Suprapubic skin (tissue), 4 donors: ENCODE results near the gene PDP2. TPM values are rescaled to one million over a fixed set of nuclear protein-coding genes. Genes with fewer than 3 reads are reported as not detected.

Source experiments
- DNase-seq, 2 donors: peaks; one replicate each; pipeline ENCODE4 v3.0.0-alpha.2; 2019; ENCODE audit warnings: low spot score in 2 of 2
- H3K27ac ChIP-seq: fragments of 200-600 bp; sonication (generic); one replicate; pipeline ENCODE4 v1.5.1; 2019
- H3K27me3 ChIP-seq: fragments of 200-600 bp; sonication (generic); one replicate; pipeline ENCODE4 v1.5.1; 2019
- H3K36me3 ChIP-seq: fragments of 200-600 bp; sonication (generic); one replicate; pipeline ENCODE4 v1.5.1; 2019
- H3K4me1 ChIP-seq: fragments of 200-600 bp; sonication (generic); one replicate; pipeline ENCODE4 v1.5.1; 2019
- H3K4me3 ChIP-seq: fragments of 200-600 bp; sonication (generic); one replicate; pipeline ENCODE4 v1.5.1; 2019; ENCODE audit warnings: mild to moderate bottlenecking
- H3K9me3 ChIP-seq: fragments of 200-600 bp; sonication (generic); one replicate; pipeline ENCODE4 v1.5.1; 2019
- EP300 ChIP-seq: sonication (generic); formaldehyde crosslinking; IDR thresholded peaks from one replicate; pipeline ENCODE4 v1.6.1; 2017; ENCODE audit warnings: antibody characterized with exemption
- POLR2A ChIP-seq, 2 donors: fragments of 450-650 bp; IDR thresholded peaks; one replicate each; pipeline ENCODE4 v1.6.1; 2017; ENCODE audit warnings: antibody characterized with exemption in 2 of 2, mild to moderate bottlenecking in 2 of 2, moderate library complexity in 2 of 2
- POLR2AphosphoS5 ChIP-seq, 3 donors: sonication (generic); formaldehyde crosslinking; IDR thresholded peaks; one replicate each; pipeline ENCODE4 v1.6.1; 2017; ENCODE audit warnings: antibody characterized with exemption in 3 of 3
- WGBS: methylation state at CpG from one replicate; pipeline ENCODE4 v1.1.5; 2018; 5-methylcytosine and 5-hydroxymethylcytosine counted together
- total RNA-seq, 4 donors: library from RNA; depleted of rRNA; stranded (reverse); fragments of >200 nt; gene quantifications; one replicate each; pipeline ENCODE4 v1.1.0, GENCODE V29; 2016
- TF ChIP-seq, protein P1 (sequence below), 2 donors: fragments of 200-600 bp in 1 of 2; fragments of 450-650 bp in 1 of 2; sonication (generic) in 1 of 2; IDR thresholded peaks; one replicate each; pipeline ENCODE4 v1.5.1; 2016 to 2019; ENCODE audit warnings: antibody characterized with exemption in 2 of 2, mild to moderate bottlenecking in 1 of 2, moderate library complexity in 1 of 2

Gene PDP2
- total RNA-seq, 4 donors from 2014 or later = 5.0 to 8.3 (median 6.6) TPM

GRCh38 chr16:66928702-66929388 is 48.5 kb downstream of the PDP2 start:
- Histone ChIP-seq H3K36me3 (no peaks in the 10 kb centered on the region), H3K27me3 (peaks cover 17% of the 10 kb centered on the region), H3K4me1 (peaks cover 55% of the 10 kb centered on the region), H3K4me3 (no peak overlapping the region), H3K9me3 (no peaks in the 10 kb centered on the region), H3K27ac (no peak overlapping the region)
- TF ChIP-seq EP300 (no peak), POLR2A (IDR thresholded peaks at IDR 0.05) (no peak), POLR2AphosphoS5 (IDR thresholded peaks at IDR 0.05) (no peak)
- TF ChIP-seq, protein P1, sequence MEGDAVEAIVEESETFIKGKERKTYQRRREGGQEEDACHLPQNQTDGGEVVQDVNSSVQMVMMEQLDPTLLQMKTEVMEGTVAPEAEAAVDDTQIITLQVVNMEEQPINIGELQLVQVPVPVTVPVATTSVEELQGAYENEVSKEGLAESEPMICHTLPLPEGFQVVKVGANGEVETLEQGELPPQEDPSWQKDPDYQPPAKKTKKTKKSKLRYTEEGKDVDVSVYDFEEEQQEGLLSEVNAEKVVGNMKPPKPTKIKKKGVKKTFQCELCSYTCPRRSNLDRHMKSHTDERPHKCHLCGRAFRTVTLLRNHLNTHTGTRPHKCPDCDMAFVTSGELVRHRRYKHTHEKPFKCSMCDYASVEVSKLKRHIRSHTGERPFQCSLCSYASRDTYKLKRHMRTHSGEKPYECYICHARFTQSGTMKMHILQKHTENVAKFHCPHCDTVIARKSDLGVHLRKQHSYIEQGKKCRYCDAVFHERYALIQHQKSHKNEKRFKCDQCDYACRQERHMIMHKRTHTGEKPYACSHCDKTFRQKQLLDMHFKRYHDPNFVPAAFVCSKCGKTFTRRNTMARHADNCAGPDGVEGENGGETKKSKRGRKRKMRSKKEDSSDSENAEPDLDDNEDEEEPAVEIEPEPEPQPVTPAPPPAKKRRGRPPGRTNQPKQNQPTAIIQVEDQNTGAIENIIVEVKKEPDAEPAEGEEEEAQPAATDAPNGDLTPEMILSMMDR (IDR thresholded peaks at IDR 0.05) = no peak
- 84% methylated on average over 10 of the region's 10 CpGs for WGBS
- no peak for DNase-seq

DNA sequence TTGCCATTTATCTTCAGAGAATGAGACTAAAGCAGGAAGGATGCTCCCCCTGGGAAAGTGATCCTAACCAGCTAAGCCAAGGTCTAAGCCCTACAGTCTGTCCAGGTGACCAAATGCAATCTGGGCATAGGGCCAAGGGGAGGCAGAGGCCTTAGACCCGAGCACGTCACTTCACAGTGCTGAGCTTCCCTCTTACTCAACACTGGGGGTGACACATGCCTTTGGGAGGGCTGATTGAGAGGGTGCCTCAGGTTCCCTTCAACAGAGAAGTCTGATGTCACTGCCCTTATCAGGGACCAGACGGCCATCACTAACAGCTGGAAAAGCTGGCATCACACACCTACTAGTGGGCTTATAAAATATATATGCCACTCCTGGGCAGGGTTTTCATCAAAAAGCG is 49.9 kb downstream of the PDP2 start:
- no peaks in the 10 kb centered on the region for H3K36me3 ChIP-seq
- WGBS = 100% methylated on average over 1 of the region's 4 CpGs
- H3K4me3 ChIP-seq = no peak overlapping the region
- DNase-seq = no peak
- no peak overlapping the region for H3K27ac ChIP-seq
- no peak for TF ChIP-seq EP300
- TF ChIP-seq, protein P1 (IDR thresholded peaks at IDR 0.05) = no peak
- TF ChIP-seq POLR2A (IDR thresholded peaks at IDR 0.05) = no peak
- TF ChIP-seq POLR2AphosphoS5 (IDR thresholded peaks at IDR 0.05) = no peak
- no peaks in the 10 kb centered on the region for H3K9me3 ChIP-seq
- H3K4me1 ChIP-seq = peaks cover 49% of the 10 kb centered on the region
- H3K27me3 ChIP-seq = peaks cover 4% of the 10 kb centered on the region

DNA sequence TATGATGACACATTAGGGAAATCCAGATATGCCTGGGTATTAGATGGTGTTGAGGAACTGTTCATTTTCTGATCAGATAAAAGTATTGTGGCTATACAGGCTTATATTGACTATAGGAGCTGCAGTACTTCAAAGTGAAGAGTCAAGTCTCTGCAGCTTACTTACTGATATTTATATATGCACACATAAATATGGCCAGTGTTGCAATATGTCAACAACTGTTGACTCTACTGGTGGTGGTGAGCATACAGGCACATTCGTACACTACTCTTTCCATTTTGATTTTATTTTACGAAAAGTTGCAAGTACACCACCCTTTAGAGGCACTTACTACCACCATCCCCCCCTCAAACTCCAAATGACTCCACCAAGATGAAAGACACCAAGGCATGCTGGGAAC is 51.4 kb downstream of the PDP2 start:
- Histone ChIP-seq H3K4me1 (peaks cover 50% of the 10 kb centered on the region), H3K27me3 (no peaks in the 10 kb centered on the region), H3K27ac (no peak overlapping the region), H3K4me3 (no peak overlapping the region), H3K9me3 (no peaks in the 10 kb centered on the region), H3K36me3 (no peaks in the 10 kb centered on the region)
- no peak for DNase-seq
- TF ChIP-seq POLR2AphosphoS5 (IDR thresholded peaks at IDR 0.05) = no peak
- TF ChIP-seq POLR2A (IDR thresholded peaks at IDR 0.05) = no peak
- no peak for TF ChIP-seq EP300
- TF ChIP-seq, protein P1 (IDR thresholded peaks at IDR 0.05) = no peak
- whole genome bisulfite sequencing = 91% methylated on average over 2 of the region's 2 CpGs

DNA sequence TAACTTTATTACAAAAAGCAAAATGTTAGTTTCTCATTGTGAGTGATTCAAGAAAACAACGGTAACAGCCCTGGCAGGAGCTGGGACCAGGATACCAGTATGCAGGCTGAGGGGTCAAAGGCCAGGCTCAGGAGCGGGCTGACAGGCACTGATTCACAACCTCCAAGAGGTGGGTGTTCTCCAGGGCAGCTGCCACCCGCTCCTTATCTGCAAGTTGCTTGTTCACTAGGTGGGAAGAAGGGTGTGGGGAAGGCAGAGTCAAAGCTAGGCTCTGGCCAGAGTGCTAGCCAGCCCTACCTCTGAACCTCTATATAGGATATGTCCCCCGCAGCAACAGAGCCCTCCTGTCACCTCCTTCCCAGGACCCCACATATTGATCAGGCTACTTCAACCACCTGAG is 51.8 kb downstream of the PDP2 start:
- no peak overlapping the region for H3K27ac ChIP-seq
- no peaks in the 10 kb centered on the region for H3K36me3 ChIP-seq
- WGBS = 84% methylated on average over 3 of the region's 4 CpGs
- H3K9me3 ChIP-seq = no peaks in the 10 kb centered on the region
- peaks cover 47% of the 10 kb centered on the region for H3K4me1 ChIP-seq
- no peaks in the 10 kb centered on the region for H3K27me3 ChIP-seq
- no peak for TF ChIP-seq POLR2AphosphoS5 (IDR thresholded peaks at IDR 0.05)
- no peak overlapping the region for H3K4me3 ChIP-seq
- no peak for DNase-seq

GRCh38 chr16:66933776-66934137 is 53.4 kb downstream of the PDP2 start:
- H3K4me3 ChIP-seq = peak overlapping the region; percentile 97
- H3K27me3 ChIP-seq = no peaks in the 10 kb centered on the region
- peak overlapping the region; percentile 92 for H3K27ac ChIP-seq
- 0% methylated on average over 10 of the region's 12 CpGs for WGBS
- peaks cover 37% of the 10 kb centered on the region for H3K4me1 ChIP-seq
- H3K36me3 ChIP-seq = peaks cover 3% of the 10 kb centered on the region
- H3K9me3 ChIP-seq = no peaks in the 10 kb centered on the region
- no peak for TF ChIP-seq EP300
- TF ChIP-seq, protein P1 (IDR thresholded peaks at IDR 0.05) = no peak
- TF ChIP-seq POLR2A (IDR thresholded peaks at IDR 0.05) = no peak
- no peak for TF ChIP-seq POLR2AphosphoS5 (IDR thresholded peaks at IDR 0.05)
- no peak for DNase-seq
